GM12873 (cell line): ENCODE data around the gene RBM28.

Experiments used
- TF ChIP-seq, protein P1 (sequence below): IDR thresholded peaks from 2 replicates; pipeline ENCODE4 v1.5.1; 2012; ENCODE audit warnings: low read depth, mild to moderate bottlenecking, moderate library complexity, low read length, control low read depth; ENCODE audit not compliant: insufficient read depth; ENCODE audit errors: missing control alignments

The RBM28 gene

DNA sequence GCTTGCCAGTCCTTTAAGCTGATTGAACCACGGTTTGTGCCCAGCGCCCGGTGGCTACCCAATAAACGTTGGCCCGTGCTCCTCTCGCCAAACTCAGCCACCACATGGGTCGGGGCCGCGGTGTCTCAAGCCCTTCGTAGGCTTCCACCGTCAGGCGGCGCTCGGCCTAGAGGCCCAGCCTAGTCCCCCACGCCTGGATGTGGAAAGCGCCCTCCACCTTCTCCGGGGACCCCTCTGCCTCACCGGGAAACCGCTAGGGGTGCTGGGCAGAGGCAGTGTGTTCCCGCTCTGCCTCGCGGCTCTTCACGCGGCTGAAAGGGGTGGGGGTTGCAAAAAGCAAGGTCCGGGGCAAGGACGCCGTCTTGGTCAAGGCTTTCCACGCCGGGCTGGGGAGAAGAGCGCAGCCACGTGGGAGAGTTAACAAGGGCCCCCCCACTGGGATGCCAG, 72.9 kb downstream of the RBM28 start:
- TF ChIP-seq, protein P1, sequence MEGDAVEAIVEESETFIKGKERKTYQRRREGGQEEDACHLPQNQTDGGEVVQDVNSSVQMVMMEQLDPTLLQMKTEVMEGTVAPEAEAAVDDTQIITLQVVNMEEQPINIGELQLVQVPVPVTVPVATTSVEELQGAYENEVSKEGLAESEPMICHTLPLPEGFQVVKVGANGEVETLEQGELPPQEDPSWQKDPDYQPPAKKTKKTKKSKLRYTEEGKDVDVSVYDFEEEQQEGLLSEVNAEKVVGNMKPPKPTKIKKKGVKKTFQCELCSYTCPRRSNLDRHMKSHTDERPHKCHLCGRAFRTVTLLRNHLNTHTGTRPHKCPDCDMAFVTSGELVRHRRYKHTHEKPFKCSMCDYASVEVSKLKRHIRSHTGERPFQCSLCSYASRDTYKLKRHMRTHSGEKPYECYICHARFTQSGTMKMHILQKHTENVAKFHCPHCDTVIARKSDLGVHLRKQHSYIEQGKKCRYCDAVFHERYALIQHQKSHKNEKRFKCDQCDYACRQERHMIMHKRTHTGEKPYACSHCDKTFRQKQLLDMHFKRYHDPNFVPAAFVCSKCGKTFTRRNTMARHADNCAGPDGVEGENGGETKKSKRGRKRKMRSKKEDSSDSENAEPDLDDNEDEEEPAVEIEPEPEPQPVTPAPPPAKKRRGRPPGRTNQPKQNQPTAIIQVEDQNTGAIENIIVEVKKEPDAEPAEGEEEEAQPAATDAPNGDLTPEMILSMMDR = no peak

DNA sequence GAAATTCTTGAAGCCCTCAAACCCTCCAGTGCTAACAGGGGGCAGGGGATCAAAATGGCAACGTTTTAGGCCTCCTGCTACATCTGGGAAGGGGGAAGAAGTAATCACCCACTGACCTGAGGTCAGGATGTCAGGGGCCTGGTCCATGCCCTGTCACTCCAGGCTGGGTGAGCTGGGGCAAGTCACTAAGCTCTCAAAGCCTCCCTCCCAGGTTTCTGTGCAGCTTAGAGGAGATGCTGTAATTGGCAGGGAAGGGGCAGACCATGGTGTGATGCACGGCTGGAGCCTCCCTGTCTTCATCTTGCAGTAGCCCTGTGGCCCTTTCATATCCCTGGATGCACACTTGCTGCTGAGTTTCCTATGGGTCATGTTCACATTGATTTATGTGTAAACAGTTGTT, 75.5 kb downstream of the RBM28 start:
- TF ChIP-seq, protein P1 = no peak

DNA sequence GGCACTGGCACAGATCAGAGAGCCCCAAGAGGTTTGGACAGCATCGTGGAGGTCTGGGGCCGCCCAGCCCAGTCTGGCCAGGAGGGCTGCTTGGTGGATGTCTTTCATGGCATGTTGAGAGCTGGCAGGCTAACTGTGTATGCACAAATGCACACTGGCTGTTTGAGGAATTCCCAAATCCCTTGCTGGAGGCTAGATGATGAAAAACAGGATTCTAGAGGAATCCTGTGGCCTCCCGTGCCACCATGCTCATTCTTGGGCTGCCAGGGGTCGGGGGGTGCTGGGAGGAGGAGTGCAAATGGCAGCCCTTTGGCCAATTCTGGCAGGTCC, 76.1 kb downstream of the RBM28 start:
- TF ChIP-seq, protein P1 = no peak

DNA sequence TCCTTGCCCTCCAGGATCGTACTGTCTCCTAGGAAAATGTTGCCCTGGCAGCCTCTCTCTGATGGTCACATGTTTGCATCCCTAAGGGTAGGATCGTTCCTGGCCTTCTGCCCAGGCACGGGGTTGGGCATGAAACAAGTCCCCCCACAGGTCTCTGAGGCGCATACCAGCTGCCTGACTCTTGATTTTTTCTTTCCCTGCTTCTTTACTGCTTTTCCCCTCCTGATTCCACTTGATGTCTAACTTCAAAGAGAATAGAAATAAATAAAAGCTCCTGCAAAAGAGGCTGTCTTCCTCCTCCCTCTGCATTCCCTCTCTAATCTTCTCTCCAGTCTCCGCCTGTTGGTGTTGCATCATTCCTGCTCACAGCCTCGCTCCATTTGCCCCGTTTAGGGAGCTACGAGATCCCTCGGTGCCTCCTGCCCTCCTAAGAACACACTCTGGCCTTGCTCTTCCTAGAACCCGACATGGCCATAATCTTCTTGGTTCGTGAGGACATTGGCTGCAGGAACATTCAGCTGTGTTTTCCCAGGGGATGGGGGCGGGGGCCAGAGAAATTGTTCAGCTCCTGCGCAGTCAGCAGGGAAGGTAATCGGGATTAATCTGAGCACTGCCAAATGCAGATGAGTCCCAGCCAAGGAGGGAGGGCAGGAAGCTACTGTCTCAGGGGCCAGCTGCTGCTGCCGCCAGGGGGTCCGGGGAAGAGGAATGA, 76.7 kb downstream of the RBM28 start:
- TF ChIP-seq, protein P1 = no peak

DNA sequence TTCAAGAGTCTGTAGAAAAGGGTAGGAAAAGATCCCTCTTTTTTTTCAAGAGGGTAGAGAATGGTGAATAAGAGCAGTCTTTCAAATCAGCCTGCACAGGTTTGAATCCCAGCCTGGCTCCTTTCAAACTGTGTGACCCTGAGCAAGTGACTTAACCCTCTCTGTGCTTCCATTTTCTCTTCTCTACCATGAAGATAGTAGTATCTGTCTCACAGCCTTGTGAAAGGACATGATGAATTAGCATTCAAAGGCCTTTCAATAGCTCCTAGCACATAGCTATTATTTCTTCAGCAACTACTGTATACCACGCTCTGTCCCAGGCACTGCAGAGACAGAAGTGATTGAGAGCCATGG, 77.2 kb downstream of the RBM28 start:
- TF ChIP-seq, protein P1 = no peak

DNA sequence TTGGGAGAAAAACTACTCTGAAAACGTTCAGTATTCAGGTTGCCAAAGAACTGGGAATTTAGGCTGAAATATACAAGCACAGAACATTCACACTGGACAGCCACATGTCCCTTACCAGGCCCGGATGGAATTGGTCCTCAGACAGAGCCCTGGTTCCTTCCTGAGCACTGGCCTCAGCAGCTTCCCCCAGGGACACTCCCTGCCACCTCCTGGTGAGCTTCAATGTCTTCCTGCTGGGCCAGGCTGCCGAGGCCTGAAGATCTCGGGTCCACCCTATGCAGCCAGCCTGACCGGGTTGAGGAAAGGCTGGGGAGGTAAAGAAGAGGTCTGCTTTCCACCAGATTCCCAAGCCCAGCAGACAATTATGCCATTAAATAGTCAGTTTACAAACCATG, 77.8 kb downstream of the RBM28 start:
- TF ChIP-seq, protein P1 = no peak

DNA sequence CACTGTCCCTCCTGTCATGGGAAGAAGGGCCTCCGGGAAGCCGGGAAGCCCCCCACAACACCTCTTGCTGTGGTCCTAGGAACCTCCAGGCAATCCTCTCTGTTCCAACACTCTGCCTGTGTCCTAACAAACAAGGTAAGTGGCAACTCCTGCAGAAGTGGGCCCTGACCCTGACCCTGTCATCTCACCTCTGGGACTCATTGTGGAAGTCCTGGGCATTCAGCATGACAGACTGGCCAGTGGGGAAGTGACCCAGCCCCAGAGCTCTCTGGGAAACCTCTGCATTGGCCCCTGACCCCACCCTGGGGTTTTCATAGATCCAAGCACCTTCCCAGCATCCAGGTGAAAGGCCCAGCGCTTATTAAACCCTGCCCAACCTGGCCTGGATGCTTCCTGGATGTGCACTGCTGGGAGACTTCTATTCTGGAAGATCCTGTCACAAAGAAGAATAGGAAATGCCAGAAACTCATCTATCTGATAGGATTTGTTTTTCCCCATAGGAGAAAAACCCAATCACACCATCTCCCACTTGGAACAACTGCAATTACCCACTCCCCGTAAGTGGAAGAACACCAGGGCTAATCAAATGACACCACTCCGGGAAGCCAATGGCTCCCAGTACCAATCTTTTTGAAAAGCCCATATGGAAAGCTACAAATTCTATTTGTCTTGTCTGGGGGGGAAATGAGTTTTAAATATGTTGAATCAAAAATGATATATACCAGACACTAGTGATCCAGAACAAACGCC, 78.4 kb downstream of the RBM28 start:
- TF ChIP-seq, protein P1 = no peak
